IMR-90 (cell line): ENCODE measurements around the gene ZNF608. TPM values are rescaled to one million over a fixed set of nuclear protein-coding genes. Genes with fewer than 3 reads are reported as not detected.

Source experiments
- ATAC-seq: fragments of 200-7000 bp; cut with Tn5 transposase; 2 replicates; pipeline ENCODE4 v1.9.1; 2020; ENCODE audit warnings: low read depth, mild to moderate bottlenecking, moderate library complexity
- BruUV-seq: library from RNA; stranded (reverse); fragments of 400-500 nt; replicated peaks from 2 replicates; lab custom pipeline; 2021; lab: Mats Ljungman, UMichigan
- CTCF ChIA-PET: fragments of 300-600 bp; formaldehyde crosslinking; extraction: SDS; loops from one replicate; lab custom pipeline; 2021; ENCODE audit warnings: antibody characterized with exemption; lab: Yijun Ruan, JAX
- POLR2A ChIA-PET: fragments of 300-600 bp; sonication (Branson Sonifier 250); formaldehyde crosslinking; loops from one replicate; lab custom pipeline; 2022; ENCODE audit warnings: antibody characterized with exemption; ENCODE audit not compliant: unreplicated experiment; lab: Charles Lee
- DNase-seq: peaks from one replicate; pipeline ENCODE4 v3.0.0; 2013
- H2AFZ ChIP-seq: replicated peaks from 2 replicates; pipeline ENCODE3; 2013; ENCODE audit warnings: low read length, mild to moderate bottlenecking; ENCODE audit not compliant: poor library complexity
- H2AK5ac ChIP-seq: 2 replicates; pipeline ENCODE4 v1.6.1; 2013; ENCODE audit warnings: low read depth, low read length, inconsistent platforms
- H2AK9ac ChIP-seq: replicated peaks from 2 replicates; pipeline ENCODE3; 2013; ENCODE audit warnings: mild to moderate bottlenecking, low read depth, low read length, moderate library complexity; ENCODE audit not compliant: poor library complexity
- H2BK120ac ChIP-seq: 2 replicates; pipeline ENCODE4 v1.6.1; 2013; ENCODE audit warnings: low read depth, low read length, inconsistent platforms
- H2BK15ac ChIP-seq: 3 replicates; pipeline ENCODE4 v1.6.1; 2013; ENCODE audit warnings: low read depth, low read length, inconsistent platforms
- H2BK20ac ChIP-seq: 2 replicates; pipeline ENCODE4 v1.6.1; 2013; ENCODE audit warnings: low read depth, mild to moderate bottlenecking, inconsistent platforms, low read length, moderate library complexity
- H2BK5ac ChIP-seq: 2 replicates; pipeline ENCODE4 v1.6.1; 2013; ENCODE audit warnings: mild to moderate bottlenecking, low read depth, low read length, inconsistent platforms; ENCODE audit not compliant: poor library complexity, severe bottlenecking
- H3K14ac ChIP-seq: replicated peaks from 2 replicates; pipeline ENCODE4 v1.6.1; 2013; ENCODE audit warnings: low read depth, low read length, inconsistent platforms
- H3K18ac ChIP-seq: 2 replicates; pipeline ENCODE4 v1.6.1; 2013; ENCODE audit warnings: low read depth, low read length, control low read depth
- H3K23ac ChIP-seq: 2 replicates; pipeline ENCODE4 v1.6.1; 2013; ENCODE audit warnings: low read depth, low read length, inconsistent platforms
- H3K27ac ChIP-seq: 2 replicates; pipeline ENCODE4 v1.5.1; 2013; ENCODE audit warnings: mild to moderate bottlenecking, control low read depth, low read length; ENCODE audit not compliant: insufficient read depth
- H3K27me3 ChIP-seq: 2 replicates; pipeline ENCODE4 v1.6.1; 2013; ENCODE audit warnings: low read length; ENCODE audit not compliant: control insufficient read depth, insufficient read depth
- H3K36me3 ChIP-seq: 2 replicates; pipeline ENCODE4 v1.6.1; 2013; ENCODE audit warnings: low read length, mixed read lengths; ENCODE audit not compliant: control insufficient read depth, insufficient read depth
- H3K4ac ChIP-seq: 2 replicates; pipeline ENCODE4 v1.6.1; 2013; ENCODE audit warnings: low read depth, low read length, inconsistent platforms
- H3K4me1 ChIP-seq: 2 replicates; pipeline ENCODE4 v1.6.1; 2013; ENCODE audit warnings: low read length, mixed read lengths; ENCODE audit not compliant: control insufficient read depth, insufficient read depth
- H3K4me2 ChIP-seq: 2 replicates; pipeline ENCODE4 v1.6.1; 2013; ENCODE audit warnings: low read depth, mild to moderate bottlenecking, control low read depth, low read length, moderate library complexity
- H3K4me3 ChIP-seq: 2 replicates; pipeline ENCODE4 v1.5.1; 2013; ENCODE audit warnings: low read depth, mild to moderate bottlenecking, control low read depth, low read length, moderate library complexity; ENCODE audit not compliant: insufficient read depth
- H3K56ac ChIP-seq: 2 replicates; pipeline ENCODE4 v1.6.1; 2013; ENCODE audit warnings: low read length, inconsistent platforms; ENCODE audit not compliant: insufficient read depth; ENCODE audit errors: extremely low read depth
- H3K79me1 ChIP-seq, 2 experiments: 2 replicates each; pipeline ENCODE4 v1.6.1; 2013; ENCODE audit warnings: low read length in 2 of 2, inconsistent platforms in 1 of 2, low read depth in 1 of 2
- H3K9ac ChIP-seq: 2 replicates; pipeline ENCODE4 v1.6.1; 2013; ENCODE audit warnings: low read depth, low read length, control low read depth
- H3K9me1 ChIP-seq: 2 replicates; pipeline ENCODE4 v1.6.1; 2013; ENCODE audit warnings: low read length, inconsistent platforms; ENCODE audit not compliant: insufficient read depth
- H3K9me3 ChIP-seq: 2 replicates; pipeline ENCODE4 v1.6.1; 2013; ENCODE audit warnings: low read length; ENCODE audit not compliant: control insufficient read depth, insufficient read depth
- H4K20me1 ChIP-seq: 2 replicates; pipeline ENCODE4 v1.6.1; 2013; ENCODE audit warnings: low read length, inconsistent platforms; ENCODE audit not compliant: insufficient read depth
- H4K5ac ChIP-seq: 2 replicates; pipeline ENCODE4 v1.6.1; 2013; ENCODE audit warnings: mild to moderate bottlenecking, low read depth, low read length, control low read depth
- H4K8ac ChIP-seq, 2 experiments: 2 replicates each; pipeline ENCODE4 v1.6.1; 2013; ENCODE audit warnings: low read depth in 2 of 2, low read length in 2 of 2, control low read depth in 1 of 2, inconsistent platforms in 1 of 2
- H4K91ac ChIP-seq: 2 replicates; pipeline ENCODE4 v1.6.1; 2013; ENCODE audit warnings: low read depth, low read length, inconsistent platforms; ENCODE audit not compliant: insufficient read depth
- BHLHE40 ChIP-seq: fragments of 150-350 bp; IDR thresholded peaks from 2 replicates; pipeline ENCODE4 v1.6.1; 2016; ENCODE audit warnings: mild to moderate bottlenecking, low read depth, low read length
- CHD1 ChIP-seq: IDR thresholded peaks from 2 replicates; pipeline ENCODE4 v1.6.1; 2012; ENCODE audit warnings: low read depth, low read length, improper control_type of control experiment
- ELK1 ChIP-seq: fragments of 150-350 bp; IDR thresholded peaks from 2 replicates; pipeline ENCODE4 v1.6.1; 2016; ENCODE audit warnings: low read depth, mild to moderate bottlenecking, low read length, moderate library complexity, borderline replicate concordance
- FOS ChIP-seq: fragments of 150-350 bp; IDR thresholded peaks from 2 replicates; pipeline ENCODE4 v1.6.1; 2016; ENCODE audit warnings: low read depth, low read length
- MAFK ChIP-seq: IDR thresholded peaks from 2 replicates; pipeline ENCODE4 v1.6.1; 2012; ENCODE audit warnings: low read depth, low read length, improper control_type of control experiment
- MXI1 ChIP-seq: IDR thresholded peaks from 2 replicates; pipeline ENCODE4 v1.6.1; 2012; ENCODE audit warnings: low read depth, mild to moderate bottlenecking, low read length, moderate library complexity, borderline replicate concordance
- NFE2L2 ChIP-seq: fragments of 150-350 bp; IDR thresholded peaks from 2 replicates; pipeline ENCODE4 v1.6.1; 2016; ENCODE audit warnings: low read depth, mild to moderate bottlenecking, low read length
- RAD21 ChIP-seq: IDR thresholded peaks from 2 replicates; pipeline ENCODE4 v1.6.1; 2012; ENCODE audit warnings: low read length, improper control_type of control experiment
- RCOR1 ChIP-seq: IDR thresholded peaks from 2 replicates; pipeline ENCODE4 v1.6.1; 2012; ENCODE audit warnings: mild to moderate bottlenecking, low read length, improper control_type of control experiment; ENCODE audit not compliant: insufficient replicate concordance
- SMC3 ChIP-seq: fragments of 150-350 bp; IDR thresholded peaks from 2 replicates; pipeline ENCODE4 v1.6.1; 2016; ENCODE audit warnings: low read depth, mild to moderate bottlenecking, antibody characterized with exemption, low read length, moderate library complexity
- USF2 ChIP-seq: fragments of 150-350 bp; IDR thresholded peaks from 2 replicates; pipeline ENCODE4 v1.6.1; 2017; ENCODE audit warnings: mild to moderate bottlenecking, antibody characterized with exemption, low read length, low read depth
- WGBS, 2 experiments: methylation state at CpG; one replicate each; pipeline versions ENCODE4 v1.1.5 to v1.1.7; 2013; ENCODE audit warnings: missing lambda C conversion rate in 2 of 2; ENCODE audit not compliant: insufficient read length in 1 of 2; ENCODE audit errors: extremely low coverage in 2 of 2; 5-methylcytosine and 5-hydroxymethylcytosine counted together
- dilution Hi-C: fragments of 300-500 bp; cut with HindIII; formaldehyde crosslinking; loops from one replicate; pipeline ENCODE4 v1.14.3; 2018; ENCODE audit warnings: low sequenced_read_pairs; ENCODE audit not compliant: unreplicated experiment
- in situ Hi-C: fragments of 300-500 bp; cut with MboI; formaldehyde crosslinking; loops from 3 replicates; pipeline ENCODE4 v1.14.3; 2019; ENCODE audit warnings: low sequenced_read_pairs, inconsistent platforms, mixed read lengths
- intact Hi-C: fragments of 100-400 bp; cut with micrococcal nuclease; formaldehyde crosslinking; loops from 2 replicates; pipeline ENCODE4 v1.10.0; 2022
- polyA plus RNA-seq, 3 experiments: library from polyadenylated mRNA; depleted of rRNA; stranded (reverse); fragments of >200 nt; gene quantifications; 2 replicates each; pipeline ENCODE4 v1.2.3, GENCODE V29; 2012; ENCODE audit warnings: low replicate concordance in 1 of 3
- total RNA-seq: library from RNA; depleted of rRNA; stranded (reverse); fragments of >200 nt; gene quantifications from 2 replicates; pipeline ENCODE4 v1.2.3, GENCODE V29; 2012

Gene ZNF608
- total and polyA plus RNA-seq, 2 of the 4 experiments (the other 2 are of a cell fraction) = 9.8 to 15.1 TPM

- Histone ChIP-seq H3K18ac (no peak overlapping the region), H3K9me1 (no peaks in the 10 kb centered on the region), H3K56ac (no peak overlapping the region), H3K27me3 (no peaks in the 10 kb centered on the region), H2BK120ac (no peak overlapping the region), H3K36me3 (no peaks in the 10 kb centered on the region), H2BK5ac (no peak overlapping the region), H2AFZ (no peak overlapping the region), H3K9ac (no peak overlapping the region), H2BK20ac (no peak overlapping the region), H4K8ac (no peak overlapping the region), H2AK5ac (no peak overlapping the region), H3K14ac (no peak overlapping the region), H4K91ac (no peak overlapping the region), H3K4ac (no peak overlapping the region), H2BK15ac (no peak overlapping the region), H4K20me1 (no peaks in the 10 kb centered on the region), H4K5ac (no peak overlapping the region), H3K23ac (no peak overlapping the region), H3K79me1 (no peaks in the 10 kb centered on the region), H3K9me3 (no peaks in the 10 kb centered on the region), H2AK9ac (no peak overlapping the region), H3K4me1 (no peaks in the 10 kb centered on the region), H3K4me2 (no peak overlapping the region), H3K27ac (no peak overlapping the region), H3K4me3 (no peak overlapping the region)
- POLR2A ChIA-PET = no interaction called here
- no peak for DNase-seq
- TF ChIP-seq CHD1 (no peak), MAFK (no peak), NFE2L2 (no peak), MXI1 (no peak), RAD21 (no peak), BHLHE40 (no peak), USF2 (no peak), FOS (no peak), ELK1 (no peak), SMC3 (no peak), RCOR1 (no peak)
- no TSS peak for BruUV-seq
- CTCF ChIA-PET = interaction anchor here (0.5 kb wide), 1 partner anchor 180 kb away, joined by 3 read pairs; no protein-coding TSS in a partner anchor
- intact Hi-C loops = no loop called here
- in situ Hi-C loops = no loop called here
- 67 to 94% methylated on average over 1 of the region's 3 CpGs for WGBS, 2 experiments
- no peak for ATAC-seq
- dilution Hi-C loops = no loop called here
Measured at GRCh38 chr5:124771761-124772160, 25.3 kb upstream of the ZNF608 start.
